Measurements from ENCODE around the gene CD300A.
A peak's percentile ranks its signal among the peaks of the same experiment; 100 is the strongest.

The CD300A gene

DNA sequence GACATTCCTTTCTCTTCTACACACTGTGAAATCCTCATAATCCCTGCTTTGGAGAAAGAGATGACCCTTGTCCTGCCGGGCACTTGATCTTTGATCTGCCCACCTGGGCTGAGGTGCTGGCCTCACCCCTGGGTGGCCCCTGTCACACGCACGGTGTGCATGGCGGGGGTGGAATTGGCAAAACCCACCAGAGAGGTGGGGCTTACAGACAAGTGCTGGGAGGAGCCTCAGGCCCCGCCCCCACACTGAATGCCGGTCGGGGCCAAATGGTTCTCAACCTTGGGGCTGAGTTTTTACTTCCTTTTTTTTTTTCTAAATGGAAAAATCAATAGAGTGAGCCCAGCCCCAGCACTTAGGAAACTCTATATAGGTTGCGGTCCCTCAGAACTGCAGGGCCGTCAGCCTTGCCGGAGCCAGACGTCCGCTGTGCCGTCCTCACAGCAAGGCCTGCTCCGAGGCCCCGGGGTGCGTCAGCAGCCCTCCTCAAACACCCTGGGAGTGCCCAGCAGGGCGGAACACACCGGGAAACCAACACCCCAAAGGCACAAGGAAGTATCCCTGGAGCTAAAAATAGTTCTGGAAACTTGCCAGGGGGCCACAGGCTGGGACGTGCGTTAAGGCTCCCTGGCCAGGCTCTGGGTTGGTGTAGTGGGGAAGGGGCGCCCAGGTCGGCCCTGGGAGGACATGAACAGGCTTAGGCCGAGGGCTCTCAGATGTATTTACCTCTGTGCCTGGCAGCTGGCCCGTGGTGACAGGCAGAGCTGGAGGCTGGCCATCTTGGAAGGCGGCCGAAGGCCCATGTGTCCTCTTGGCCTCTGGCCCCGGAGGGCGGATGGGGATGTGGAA is 23.5 kb upstream of the CD300A start (continued):
- TF ChIP-seq ZNF571 (tag by site-specific recombination; IDR thresholded peaks at IDR 0.05): no peak
- no peak for TF ChIP-seq ZNF621 (tag by site-specific recombination; IDR thresholded peaks at IDR 0.05)
- peak; percentile 83 for TF ChIP-seq ZBTB20 (tag by site-specific recombination; IDR thresholded peaks at IDR 0.05)
- TF ChIP-seq ZNF548 (tag by site-specific recombination; IDR thresholded peaks at IDR 0.05): no peak
- no peak for TF ChIP-seq ZNF311 (tag by site-specific recombination; IDR thresholded peaks at IDR 0.05; ENCODE audit: borderline replicate concordance)
- no peak for TF ChIP-seq ZFP41 (tag by site-specific recombination; IDR thresholded peaks at IDR 0.05; ENCODE audit: borderline replicate concordance)
- no peak for TF ChIP-seq ZNF140 (tag by site-specific recombination; IDR thresholded peaks at IDR 0.05)
- no peak for TF ChIP-seq ZNF747 (tag by site-specific recombination; IDR thresholded peaks at IDR 0.05)
- TF ChIP-seq ZNF791 (tag by site-specific recombination; IDR thresholded peaks at IDR 0.05): no peak
- no peak for TF ChIP-seq HOXC10 (CRISPR knock-in tag; IDR thresholded peaks at IDR 0.05)
- no peak for TF ChIP-seq ZNF221 (tag by site-specific recombination; IDR thresholded peaks at IDR 0.05; ENCODE audit: borderline replicate concordance)
- TF ChIP-seq, protein P1, sequence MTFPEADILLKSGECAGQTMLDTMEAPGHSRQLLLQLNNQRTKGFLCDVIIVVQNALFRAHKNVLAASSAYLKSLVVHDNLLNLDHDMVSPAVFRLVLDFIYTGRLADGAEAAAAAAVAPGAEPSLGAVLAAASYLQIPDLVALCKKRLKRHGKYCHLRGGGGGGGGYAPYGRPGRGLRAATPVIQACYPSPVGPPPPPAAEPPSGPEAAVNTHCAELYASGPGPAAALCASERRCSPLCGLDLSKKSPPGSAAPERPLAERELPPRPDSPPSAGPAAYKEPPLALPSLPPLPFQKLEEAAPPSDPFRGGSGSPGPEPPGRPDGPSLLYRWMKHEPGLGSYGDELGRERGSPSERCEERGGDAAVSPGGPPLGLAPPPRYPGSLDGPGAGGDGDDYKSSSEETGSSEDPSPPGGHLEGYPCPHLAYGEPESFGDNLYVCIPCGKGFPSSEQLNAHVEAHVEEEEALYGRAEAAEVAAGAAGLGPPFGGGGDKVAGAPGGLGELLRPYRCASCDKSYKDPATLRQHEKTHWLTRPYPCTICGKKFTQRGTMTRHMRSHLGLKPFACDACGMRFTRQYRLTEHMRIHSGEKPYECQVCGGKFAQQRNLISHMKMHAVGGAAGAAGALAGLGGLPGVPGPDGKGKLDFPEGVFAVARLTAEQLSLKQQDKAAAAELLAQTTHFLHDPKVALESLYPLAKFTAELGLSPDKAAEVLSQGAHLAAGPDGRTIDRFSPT (tag by site-specific recombination; IDR thresholded peaks at IDR 0.05): peak; percentile 71; the same call in 1 of the 2 replicates
- TF ChIP-seq ZNF701 (tag by site-specific recombination; IDR thresholded peaks at IDR 0.05): no peak
- TF ChIP-seq, protein P2, sequence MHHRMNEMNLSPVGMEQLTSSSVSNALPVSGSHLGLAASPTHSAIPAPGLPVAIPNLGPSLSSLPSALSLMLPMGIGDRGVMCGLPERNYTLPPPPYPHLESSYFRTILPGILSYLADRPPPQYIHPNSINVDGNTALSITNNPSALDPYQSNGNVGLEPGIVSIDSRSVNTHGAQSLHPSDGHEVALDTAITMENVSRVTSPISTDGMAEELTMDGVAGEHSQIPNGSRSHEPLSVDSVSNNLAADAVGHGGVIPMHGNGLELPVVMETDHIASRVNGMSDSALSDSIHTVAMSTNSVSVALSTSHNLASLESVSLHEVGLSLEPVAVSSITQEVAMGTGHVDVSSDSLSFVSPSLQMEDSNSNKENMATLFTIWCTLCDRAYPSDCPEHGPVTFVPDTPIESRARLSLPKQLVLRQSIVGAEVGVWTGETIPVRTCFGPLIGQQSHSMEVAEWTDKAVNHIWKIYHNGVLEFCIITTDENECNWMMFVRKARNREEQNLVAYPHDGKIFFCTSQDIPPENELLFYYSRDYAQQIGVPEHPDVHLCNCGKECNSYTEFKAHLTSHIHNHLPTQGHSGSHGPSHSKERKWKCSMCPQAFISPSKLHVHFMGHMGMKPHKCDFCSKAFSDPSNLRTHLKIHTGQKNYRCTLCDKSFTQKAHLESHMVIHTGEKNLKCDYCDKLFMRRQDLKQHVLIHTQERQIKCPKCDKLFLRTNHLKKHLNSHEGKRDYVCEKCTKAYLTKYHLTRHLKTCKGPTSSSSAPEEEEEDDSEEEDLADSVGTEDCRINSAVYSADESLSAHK (tag by site-specific recombination; IDR thresholded peaks at IDR 0.05): 0 out of 2 replicates have a peak, but pooled peaks have one; percentile 41
- peak; percentile 99 for TF ChIP-seq ZIC2 (tag by site-specific recombination; IDR thresholded peaks at IDR 0.05)
- TF ChIP-seq, protein P3, sequence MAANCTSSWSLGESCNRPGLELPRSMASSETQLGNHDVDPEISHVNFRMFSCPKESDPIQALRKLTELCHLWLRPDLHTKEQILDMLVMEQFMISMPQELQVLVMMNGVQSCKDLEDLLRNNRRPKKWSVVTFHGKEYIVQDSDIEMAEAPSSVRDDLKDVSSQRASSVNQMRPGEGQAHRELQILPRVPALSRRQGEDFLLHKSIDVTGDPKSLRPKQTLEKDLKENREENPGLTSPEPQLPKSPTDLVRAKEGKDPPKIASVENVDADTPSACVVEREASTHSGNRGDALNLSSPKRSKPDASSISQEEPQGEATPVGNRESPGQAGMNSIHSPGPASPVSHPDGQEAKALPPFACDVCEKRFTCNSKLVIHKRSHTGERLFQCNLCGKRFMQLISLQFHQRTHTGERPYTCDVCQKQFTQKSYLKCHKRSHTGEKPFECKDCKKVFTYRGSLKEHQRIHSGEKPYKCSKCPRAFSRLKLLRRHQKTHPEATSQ (tag by site-specific recombination; IDR thresholded peaks at IDR 0.05): no peak
- no peak for TF ChIP-seq ZNF350 (tag by site-specific recombination; IDR thresholded peaks at IDR 0.05)
- TF ChIP-seq ZNF768 (tag by site-specific recombination; IDR thresholded peaks at IDR 0.05): no peak
- TF ChIP-seq ZNF624 (tag by site-specific recombination; IDR thresholded peaks at IDR 0.05): no peak
- no peak for TF ChIP-seq ZNF184 (tag by site-specific recombination; IDR thresholded peaks at IDR 0.05)
- TF ChIP-seq ZBTB17 (tag by site-specific recombination; IDR thresholded peaks at IDR 0.05): peak; percentile 56; the same call in 1 of the 2 replicates
- TF ChIP-seq, protein P4, sequence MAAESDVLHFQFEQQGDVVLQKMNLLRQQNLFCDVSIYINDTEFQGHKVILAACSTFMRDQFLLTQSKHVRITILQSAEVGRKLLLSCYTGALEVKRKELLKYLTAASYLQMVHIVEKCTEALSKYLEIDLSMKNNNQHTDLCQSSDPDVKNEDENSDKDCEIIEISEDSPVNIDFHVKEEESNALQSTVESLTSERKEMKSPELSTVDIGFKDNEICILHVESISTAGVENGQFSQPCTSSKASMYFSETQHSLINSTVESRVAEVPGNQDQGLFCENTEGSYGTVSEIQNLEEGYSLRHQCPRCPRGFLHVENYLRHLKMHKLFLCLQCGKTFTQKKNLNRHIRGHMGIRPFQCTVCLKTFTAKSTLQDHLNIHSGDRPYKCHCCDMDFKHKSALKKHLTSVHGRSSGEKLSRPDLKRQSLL (tag by site-specific recombination; IDR thresholded peaks at IDR 0.05): no peak
- TF ChIP-seq ZNF292 (tag by site-specific recombination; IDR thresholded peaks at IDR 0.05; ENCODE audit: borderline replicate concordance, low read depth): no peak
- 0 out of 2 replicates have a peak, but pooled peaks have one; percentile 21 for TF ChIP-seq IKZF3 (tag by site-specific recombination; IDR thresholded peaks at IDR 0.05)
- no peak for TF ChIP-seq OVOL3 (tag by site-specific recombination; IDR thresholded peaks at IDR 0.05)
- TF ChIP-seq ZNF10 (tag by site-specific recombination; IDR thresholded peaks at IDR 0.05): no peak
- TF ChIP-seq ZNF324 (tag by site-specific recombination; IDR thresholded peaks at IDR 0.05): peak; percentile 67; the same call in 1 of the 2 replicates
- TF ChIP-seq MEIS1 (CRISPR knock-in tag; IDR thresholded peaks at IDR 0.05; ENCODE audit: borderline replicate concordance): no peak
- peak; percentile 70 for TF ChIP-seq KLF10 (tag by site-specific recombination; IDR thresholded peaks at IDR 0.05)
- TF ChIP-seq HOXA7 (CRISPR knock-in tag; IDR thresholded peaks at IDR 0.05; ENCODE audit: borderline replicate concordance): no peak
